GM23338 (cell line): ENCODE results near the gene COBL. TPM values are rescaled to one million over a fixed set of nuclear protein-coding genes. Genes with fewer than 3 reads are reported as not detected.

Source experiments
- ATAC-seq: fragments of 200-7000 bp; cut with Tn5 transposase; 3 replicates; pipeline ENCODE4 v1.9.1; 2020
- DNase-seq: peaks from one replicate; pipeline ENCODE4 v3.0.0-alpha.2; 2015; ENCODE audit warnings: low spot score
- H2AFZ ChIP-seq: fragments of 200-600 bp; sonication (generic); 2 replicates; pipeline ENCODE4 v1.8.0; 2016; ENCODE audit warnings: antibody characterized with exemption, mild to moderate bottlenecking, moderate library complexity
- H3F3A ChIP-seq: fragments of 200-600 bp; sonication (generic); replicated peaks from 2 replicates; pipeline ENCODE4 v1.8.0; 2017; ENCODE audit warnings: antibody characterized with exemption, mixed run types, low read depth
- H3K27ac ChIP-seq: fragments of 200-600 bp; sonication (generic); 2 replicates; pipeline ENCODE4 v1.6.1; 2016; ENCODE audit warnings: low read depth
- H3K27me3 ChIP-seq: fragments of 200-600 bp; sonication (generic); 2 replicates; pipeline ENCODE4 v1.8.0; 2016; ENCODE audit warnings: mild to moderate bottlenecking, mixed run types, moderate library complexity; ENCODE audit not compliant: insufficient read depth
- H3K36me3 ChIP-seq: fragments of 200-600 bp; sonication (generic); 2 replicates; pipeline ENCODE4 v1.8.0; 2016; ENCODE audit warnings: mild to moderate bottlenecking; ENCODE audit not compliant: insufficient read depth
- H3K4me1 ChIP-seq: fragments of 200-600 bp; sonication (generic); 2 replicates; pipeline ENCODE4 v1.8.0; 2016; ENCODE audit warnings: mild to moderate bottlenecking, moderate library complexity; ENCODE audit not compliant: insufficient read depth
- H3K4me2 ChIP-seq: fragments of 200-600 bp; sonication (generic); 2 replicates; pipeline ENCODE4 v1.7.1; 2017; ENCODE audit warnings: mixed run types
- H3K4me3 ChIP-seq: fragments of 200-600 bp; sonication (generic); 2 replicates; pipeline ENCODE4 v1.6.1; 2016; ENCODE audit warnings: mixed run types
- H3K79me2 ChIP-seq: fragments of 200-600 bp; sonication (generic); replicated peaks from 2 replicates; pipeline ENCODE4 v1.8.0; 2017; ENCODE audit warnings: mild to moderate bottlenecking; ENCODE audit not compliant: insufficient read depth
- H3K9me2 ChIP-seq: fragments of 200-600 bp; sonication (generic); 2 replicates; pipeline ENCODE4 v1.8.0; 2017; ENCODE audit not compliant: insufficient read depth
- H4K20me1 ChIP-seq: fragments of 200-600 bp; sonication (generic); replicated peaks from 2 replicates; pipeline ENCODE4 v1.8.0; 2017; ENCODE audit warnings: mild to moderate bottlenecking; ENCODE audit not compliant: insufficient read depth
- H3K27ac Mint-ChIP-seq: 2 replicates; pipeline ENCODE4 v1.8.0; 2020; ENCODE audit warnings: inconsistent platforms, mild to moderate bottlenecking, moderate library complexity, mixed read lengths
- H3K27me3 Mint-ChIP-seq: 3 replicates; pipeline ENCODE4 v1.8.0; 2022; ENCODE audit warnings: low read depth, mild to moderate bottlenecking, moderate library complexity, mixed read lengths, inconsistent platforms; ENCODE audit not compliant: insufficient read depth, poor library complexity
- H3K36me3 Mint-ChIP-seq: 3 replicates; pipeline ENCODE4 v1.8.0; 2021; ENCODE audit warnings: low read depth, mild to moderate bottlenecking, inconsistent platforms, moderate library complexity, mixed read lengths
- H3K4me1 Mint-ChIP-seq: 3 replicates; pipeline ENCODE4 v1.8.0; 2020; ENCODE audit warnings: mild to moderate bottlenecking, inconsistent platforms, mixed read lengths
- H3K4me3 Mint-ChIP-seq: 3 replicates; pipeline ENCODE4 v1.8.0; 2021; ENCODE audit warnings: moderate library complexity, mild to moderate bottlenecking, inconsistent platforms, mixed read lengths
- H3K9me3 Mint-ChIP-seq: 3 replicates; pipeline ENCODE4 v1.8.0; 2020; ENCODE audit warnings: moderate library complexity, mild to moderate bottlenecking, inconsistent platforms, mixed read lengths
- CREB1 ChIP-seq: fragments of 250-450 bp; sonication (Bioruptor Pico); IDR thresholded peaks from 2 replicates; pipeline ENCODE4 v1.5.0; 2020; ENCODE audit warnings: low read depth, mild to moderate bottlenecking, moderate library complexity
- EZH2 ChIP-seq: fragments of 200-600 bp; sonication (generic); IDR thresholded peaks from one replicate; pipeline ENCODE4 v1.8.0; 2017; ENCODE audit warnings: antibody characterized with exemption, mild to moderate bottlenecking, low read depth; ENCODE audit not compliant: unreplicated experiment
- EZH2phosphoT487 ChIP-seq: fragments of 200-600 bp; sonication (generic); IDR thresholded peaks from one replicate; pipeline ENCODE4 v1.8.1; 2018; ENCODE audit warnings: antibody characterized with exemption; ENCODE audit not compliant: unreplicated experiment
- JUNB ChIP-seq: IDR thresholded peaks from one replicate; pipeline ENCODE4 v1.6.1; 2016; ENCODE audit warnings: antibody characterized with exemption; ENCODE audit not compliant: unreplicated experiment
- NANOG ChIP-seq: IDR thresholded peaks from 2 replicates; pipeline ENCODE4 v1.6.1; 2016; ENCODE audit warnings: antibody characterized with exemption, borderline replicate concordance
- POLR2AphosphoS5 ChIP-seq: IDR thresholded peaks from 2 replicates; pipeline ENCODE4 v1.6.1; 2016; ENCODE audit warnings: antibody characterized with exemption, low read depth
- STAT1 ChIP-seq: IDR thresholded peaks from one replicate; pipeline ENCODE4 v1.6.1; 2016; ENCODE audit warnings: antibody characterized with exemption; ENCODE audit not compliant: unreplicated experiment
- ZNF114 ChIP-seq: fragments of 250-450 bp; sonication (Bioruptor Pico); IDR thresholded peaks from 2 replicates; pipeline ENCODE4 v1.5.0; 2020; ENCODE audit warnings: mild to moderate bottlenecking, moderate library complexity
- ZNF331 ChIP-seq: fragments of 250-450 bp; sonication (Bioruptor Pico); IDR thresholded peaks from 2 replicates; pipeline ENCODE4 v1.5.0; 2020; ENCODE audit warnings: low read depth, mild to moderate bottlenecking, moderate library complexity
- polyA plus RNA-seq: library from polyadenylated mRNA; unstranded; fragments of >200 nt; fragmentation: Nextera tagmentation; extraction: Ambion mirVana; gene quantifications from 2 replicates; pipeline ENCODE4 v1.2.1, GENCODE V29; 2016
- total RNA-seq: library from RNA; depleted of rRNA; stranded (reverse); fragments of >200 nt; shearing (Covaris generic); gene quantifications from 2 replicates; pipeline ENCODE4 v1.2.3, GENCODE V29; 2014
- TF ChIP-seq, protein P1 (sequence below), 2 experiments: fragments of 200-600 bp in 1 of 2; sonication (generic) in 1 of 2; conservative IDR thresholded peaks; 2 replicates each; pipeline versions ENCODE4 v1.5.1 to v1.6.1; 2016 to 2017; ENCODE audit warnings: antibody characterized with exemption in 2 of 2, low read depth in 2 of 2, mild to moderate bottlenecking in 2 of 2, moderate library complexity in 1 of 2
- TF ChIP-seq, protein P2 (sequence below): fragments of 250-450 bp; sonication (Bioruptor Pico); IDR thresholded peaks from 2 replicates; pipeline ENCODE4 v1.5.0; 2020; ENCODE audit warnings: mild to moderate bottlenecking, moderate library complexity
- TF ChIP-seq, protein P3 (sequence below): IDR thresholded peaks from one replicate; pipeline ENCODE4 v1.6.1; 2018; ENCODE audit warnings: antibody characterized with exemption; ENCODE audit not compliant: unreplicated experiment
- TF ChIP-seq, protein P4 (sequence below): IDR thresholded peaks from 2 replicates; pipeline ENCODE4 v1.6.1; 2016; ENCODE audit warnings: antibody characterized with exemption

Gene COBL
- total and polyA plus RNA-seq, 2 experiments from 2014 or later: 18.3 to 51.9 TPM

DNA sequence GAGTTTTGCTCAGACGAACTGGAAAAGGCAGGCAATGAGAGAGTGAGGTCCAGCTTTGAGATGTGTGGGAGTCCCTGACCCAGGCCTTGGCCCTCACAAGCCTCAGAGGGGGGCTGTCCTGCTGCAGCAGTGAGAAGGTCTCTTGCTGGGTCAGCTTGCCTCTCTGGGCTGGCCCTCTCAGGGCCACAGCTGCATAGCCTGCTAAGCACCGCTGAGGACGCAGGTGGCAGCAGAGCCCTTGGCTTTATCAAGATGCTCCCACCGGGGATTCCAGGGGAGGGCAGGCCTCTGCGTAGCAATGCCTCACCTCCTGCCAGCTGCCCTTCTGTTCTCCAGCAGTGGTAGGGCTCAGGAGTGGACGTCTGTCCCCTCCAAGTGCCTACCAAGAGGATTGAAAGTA, 128.7 kb downstream of the COBL start:
- Histone ChIP-seq H3K9me2 (no peaks in the 10 kb centered on the region), H3K79me2 (no peaks in the 10 kb centered on the region), H3F3A (no peaks in the 10 kb centered on the region), H3K4me2 (no peak overlapping the region), H3K27ac (0 out of 2 replicates have a peak overlapping the region, but pooled peaks have one; percentile 60), H3K36me3 (peaks cover 5% of the 10 kb centered on the region; the same call in 1 of the 2 replicates), H3K4me3 (no peak overlapping the region), H2AFZ (no peak overlapping the region), H4K20me1 (no peaks in the 10 kb centered on the region; the same call in 1 of the 2 replicates), H3K27me3 (no peaks in the 10 kb centered on the region), H3K4me1 (no peaks in the 10 kb centered on the region)
- Mint-ChIP-seq H3K4me3 (no peak overlapping the region), H3K9me3 (no peaks in the 10 kb centered on the region), H3K4me1 (peaks cover 4% of the 10 kb centered on the region; the same call in 2 of the 3 replicates), H3K27me3 (no peaks in the 10 kb centered on the region), H3K36me3 (peaks cover 10% of the 10 kb centered on the region), H3K27ac (no peak overlapping the region)
- ATAC-seq: peak; percentile 100
- TF ChIP-seq, protein P1, sequence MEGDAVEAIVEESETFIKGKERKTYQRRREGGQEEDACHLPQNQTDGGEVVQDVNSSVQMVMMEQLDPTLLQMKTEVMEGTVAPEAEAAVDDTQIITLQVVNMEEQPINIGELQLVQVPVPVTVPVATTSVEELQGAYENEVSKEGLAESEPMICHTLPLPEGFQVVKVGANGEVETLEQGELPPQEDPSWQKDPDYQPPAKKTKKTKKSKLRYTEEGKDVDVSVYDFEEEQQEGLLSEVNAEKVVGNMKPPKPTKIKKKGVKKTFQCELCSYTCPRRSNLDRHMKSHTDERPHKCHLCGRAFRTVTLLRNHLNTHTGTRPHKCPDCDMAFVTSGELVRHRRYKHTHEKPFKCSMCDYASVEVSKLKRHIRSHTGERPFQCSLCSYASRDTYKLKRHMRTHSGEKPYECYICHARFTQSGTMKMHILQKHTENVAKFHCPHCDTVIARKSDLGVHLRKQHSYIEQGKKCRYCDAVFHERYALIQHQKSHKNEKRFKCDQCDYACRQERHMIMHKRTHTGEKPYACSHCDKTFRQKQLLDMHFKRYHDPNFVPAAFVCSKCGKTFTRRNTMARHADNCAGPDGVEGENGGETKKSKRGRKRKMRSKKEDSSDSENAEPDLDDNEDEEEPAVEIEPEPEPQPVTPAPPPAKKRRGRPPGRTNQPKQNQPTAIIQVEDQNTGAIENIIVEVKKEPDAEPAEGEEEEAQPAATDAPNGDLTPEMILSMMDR (conservative IDR thresholded peaks at IDR 0.05; ENCODE audit: low read depth in 2 of 2): peak; percentile 64 to 88
- TF ChIP-seq, protein P2, sequence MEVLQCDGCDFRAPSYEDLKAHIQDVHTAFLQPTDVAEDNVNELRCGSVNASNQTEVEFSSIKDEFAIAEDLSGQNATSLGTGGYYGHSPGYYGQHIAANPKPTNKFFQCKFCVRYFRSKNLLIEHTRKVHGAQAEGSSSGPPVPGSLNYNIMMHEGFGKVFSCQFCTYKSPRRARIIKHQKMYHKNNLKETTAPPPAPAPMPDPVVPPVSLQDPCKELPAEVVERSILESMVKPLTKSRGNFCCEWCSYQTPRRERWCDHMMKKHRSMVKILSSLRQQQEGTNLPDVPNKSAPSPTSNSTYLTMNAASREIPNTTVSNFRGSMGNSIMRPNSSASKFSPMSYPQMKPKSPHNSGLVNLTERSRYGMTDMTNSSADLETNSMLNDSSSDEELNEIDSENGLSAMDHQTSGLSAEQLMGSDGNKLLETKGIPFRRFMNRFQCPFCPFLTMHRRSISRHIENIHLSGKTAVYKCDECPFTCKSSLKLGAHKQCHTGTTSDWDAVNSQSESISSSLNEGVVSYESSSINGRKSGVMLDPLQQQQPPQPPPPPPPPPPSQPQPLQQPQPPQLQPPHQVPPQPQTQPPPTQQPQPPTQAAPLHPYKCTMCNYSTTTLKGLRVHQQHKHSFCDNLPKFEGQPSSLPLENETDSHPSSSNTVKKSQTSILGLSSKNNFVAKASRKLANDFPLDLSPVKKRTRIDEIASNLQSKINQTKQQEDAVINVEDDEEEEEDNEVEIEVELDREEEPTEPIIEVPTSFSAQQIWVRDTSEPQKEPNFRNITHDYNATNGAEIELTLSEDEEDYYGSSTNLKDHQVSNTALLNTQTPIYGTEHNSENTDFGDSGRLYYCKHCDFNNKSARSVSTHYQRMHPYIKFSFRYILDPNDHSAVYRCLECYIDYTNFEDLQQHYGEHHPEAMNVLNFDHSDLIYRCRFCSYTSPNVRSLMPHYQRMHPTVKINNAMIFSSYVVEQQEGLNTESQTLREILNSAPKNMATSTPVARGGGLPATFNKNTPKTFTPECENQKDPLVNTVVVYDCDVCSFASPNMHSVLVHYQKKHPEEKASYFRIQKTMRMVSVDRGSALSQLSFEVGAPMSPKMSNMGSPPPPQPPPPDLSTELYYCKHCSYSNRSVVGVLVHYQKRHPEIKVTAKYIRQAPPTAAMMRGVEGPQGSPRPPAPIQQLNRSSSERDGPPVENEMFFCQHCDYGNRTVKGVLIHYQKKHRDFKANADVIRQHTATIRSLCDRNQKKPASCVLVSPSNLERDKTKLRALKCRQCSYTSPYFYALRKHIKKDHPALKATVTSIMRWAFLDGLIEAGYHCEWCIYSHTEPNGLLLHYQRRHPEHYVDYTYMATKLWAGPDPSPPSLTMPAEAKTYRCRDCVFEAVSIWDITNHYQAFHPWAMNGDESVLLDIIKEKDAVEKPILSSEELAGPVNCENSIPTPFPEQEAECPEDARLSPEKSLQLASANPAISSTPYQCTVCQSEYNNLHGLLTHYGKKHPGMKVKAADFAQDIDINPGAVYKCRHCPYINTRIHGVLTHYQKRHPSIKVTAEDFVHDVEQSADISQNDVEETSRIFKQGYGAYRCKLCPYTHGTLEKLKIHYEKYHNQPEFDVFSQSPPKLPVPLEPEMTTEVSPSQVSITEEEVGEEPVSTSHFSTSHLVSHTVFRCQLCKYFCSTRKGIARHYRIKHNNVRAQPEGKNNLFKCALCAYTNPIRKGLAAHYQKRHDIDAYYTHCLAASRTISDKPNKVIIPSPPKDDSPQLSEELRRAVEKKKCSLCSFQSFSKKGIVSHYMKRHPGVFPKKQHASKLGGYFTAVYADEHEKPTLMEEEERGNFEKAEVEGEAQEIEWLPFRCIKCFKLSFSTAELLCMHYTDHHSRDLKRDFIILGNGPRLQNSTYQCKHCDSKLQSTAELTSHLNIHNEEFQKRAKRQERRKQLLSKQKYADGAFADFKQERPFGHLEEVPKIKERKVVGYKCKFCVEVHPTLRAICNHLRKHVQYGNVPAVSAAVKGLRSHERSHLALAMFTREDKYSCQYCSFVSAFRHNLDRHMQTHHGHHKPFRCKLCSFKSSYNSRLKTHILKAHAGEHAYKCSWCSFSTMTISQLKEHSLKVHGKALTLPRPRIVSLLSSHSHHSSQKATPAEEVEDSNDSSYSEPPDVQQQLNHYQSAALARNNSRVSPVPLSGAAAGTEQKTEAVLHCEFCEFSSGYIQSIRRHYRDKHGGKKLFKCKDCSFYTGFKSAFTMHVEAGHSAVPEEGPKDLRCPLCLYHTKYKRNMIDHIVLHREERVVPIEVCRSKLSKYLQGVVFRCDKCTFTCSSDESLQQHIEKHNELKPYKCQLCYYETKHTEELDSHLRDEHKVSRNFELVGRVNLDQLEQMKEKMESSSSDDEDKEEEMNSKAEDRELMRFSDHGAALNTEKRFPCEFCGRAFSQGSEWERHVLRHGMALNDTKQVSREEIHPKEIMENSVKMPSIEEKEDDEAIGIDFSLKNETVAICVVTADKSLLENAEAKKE (CRISPR knock-in tag): no peak
- TF ChIP-seq JUNB: no peak
- no peak for TF ChIP-seq EZH2phosphoT487
- TF ChIP-seq, protein P3, sequence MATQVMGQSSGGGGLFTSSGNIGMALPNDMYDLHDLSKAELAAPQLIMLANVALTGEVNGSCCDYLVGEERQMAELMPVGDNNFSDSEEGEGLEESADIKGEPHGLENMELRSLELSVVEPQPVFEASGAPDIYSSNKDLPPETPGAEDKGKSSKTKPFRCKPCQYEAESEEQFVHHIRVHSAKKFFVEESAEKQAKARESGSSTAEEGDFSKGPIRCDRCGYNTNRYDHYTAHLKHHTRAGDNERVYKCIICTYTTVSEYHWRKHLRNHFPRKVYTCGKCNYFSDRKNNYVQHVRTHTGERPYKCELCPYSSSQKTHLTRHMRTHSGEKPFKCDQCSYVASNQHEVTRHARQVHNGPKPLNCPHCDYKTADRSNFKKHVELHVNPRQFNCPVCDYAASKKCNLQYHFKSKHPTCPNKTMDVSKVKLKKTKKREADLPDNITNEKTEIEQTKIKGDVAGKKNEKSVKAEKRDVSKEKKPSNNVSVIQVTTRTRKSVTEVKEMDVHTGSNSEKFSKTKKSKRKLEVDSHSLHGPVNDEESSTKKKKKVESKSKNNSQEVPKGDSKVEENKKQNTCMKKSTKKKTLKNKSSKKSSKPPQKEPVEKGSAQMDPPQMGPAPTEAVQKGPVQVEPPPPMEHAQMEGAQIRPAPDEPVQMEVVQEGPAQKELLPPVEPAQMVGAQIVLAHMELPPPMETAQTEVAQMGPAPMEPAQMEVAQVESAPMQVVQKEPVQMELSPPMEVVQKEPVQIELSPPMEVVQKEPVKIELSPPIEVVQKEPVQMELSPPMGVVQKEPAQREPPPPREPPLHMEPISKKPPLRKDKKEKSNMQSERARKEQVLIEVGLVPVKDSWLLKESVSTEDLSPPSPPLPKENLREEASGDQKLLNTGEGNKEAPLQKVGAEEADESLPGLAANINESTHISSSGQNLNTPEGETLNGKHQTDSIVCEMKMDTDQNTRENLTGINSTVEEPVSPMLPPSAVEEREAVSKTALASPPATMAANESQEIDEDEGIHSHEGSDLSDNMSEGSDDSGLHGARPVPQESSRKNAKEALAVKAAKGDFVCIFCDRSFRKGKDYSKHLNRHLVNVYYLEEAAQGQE: no peak
- no peak for TF ChIP-seq POLR2AphosphoS5
- TF ChIP-seq NANOG: no peak
- TF ChIP-seq STAT1: no peak
- TF ChIP-seq, protein P4, sequence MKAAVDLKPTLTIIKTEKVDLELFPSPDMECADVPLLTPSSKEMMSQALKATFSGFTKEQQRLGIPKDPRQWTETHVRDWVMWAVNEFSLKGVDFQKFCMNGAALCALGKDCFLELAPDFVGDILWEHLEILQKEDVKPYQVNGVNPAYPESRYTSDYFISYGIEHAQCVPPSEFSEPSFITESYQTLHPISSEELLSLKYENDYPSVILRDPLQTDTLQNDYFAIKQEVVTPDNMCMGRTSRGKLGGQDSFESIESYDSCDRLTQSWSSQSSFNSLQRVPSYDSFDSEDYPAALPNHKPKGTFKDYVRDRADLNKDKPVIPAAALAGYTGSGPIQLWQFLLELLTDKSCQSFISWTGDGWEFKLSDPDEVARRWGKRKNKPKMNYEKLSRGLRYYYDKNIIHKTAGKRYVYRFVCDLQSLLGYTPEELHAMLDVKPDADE: no peak
- TF ChIP-seq ZNF114 (CRISPR knock-in tag): no peak
- no peak for TF ChIP-seq ZNF331
- TF ChIP-seq CREB1 (CRISPR knock-in tag): 0 out of 2 replicates have a peak, but pooled peaks have one; percentile 24
- TF ChIP-seq EZH2: no peak
- peak; percentile 92 for DNase-seq
